NCI-H1694 (cell line): ENCODE data around the gene AMN.

Source experiments
- DNase-seq: peaks from one replicate; lab custom pipeline; 2025; lab: John Stamatoyannopoulos, UW

AMN gene

DNA sequence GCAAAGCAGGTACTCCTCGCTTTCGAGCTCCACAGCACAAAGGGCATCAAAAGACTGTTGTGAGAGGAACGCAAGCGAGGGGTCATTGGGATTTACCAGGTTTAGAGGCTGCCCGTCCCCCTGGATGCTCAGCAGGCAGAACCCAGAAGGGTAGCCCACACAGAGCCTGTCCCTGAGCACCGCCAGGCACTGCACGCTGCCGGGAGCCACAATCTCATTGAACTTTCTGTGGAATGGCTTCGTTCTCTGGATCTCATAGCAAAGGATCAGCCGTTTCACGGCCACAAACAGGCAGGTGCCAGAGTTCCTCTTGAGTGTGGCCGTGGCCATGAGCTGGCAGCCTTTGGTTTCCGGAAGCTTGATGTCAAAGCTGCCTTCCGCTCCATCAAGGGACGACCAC is 21.5 kb downstream of the AMN start:
- no peak for DNase-seq

DNA sequence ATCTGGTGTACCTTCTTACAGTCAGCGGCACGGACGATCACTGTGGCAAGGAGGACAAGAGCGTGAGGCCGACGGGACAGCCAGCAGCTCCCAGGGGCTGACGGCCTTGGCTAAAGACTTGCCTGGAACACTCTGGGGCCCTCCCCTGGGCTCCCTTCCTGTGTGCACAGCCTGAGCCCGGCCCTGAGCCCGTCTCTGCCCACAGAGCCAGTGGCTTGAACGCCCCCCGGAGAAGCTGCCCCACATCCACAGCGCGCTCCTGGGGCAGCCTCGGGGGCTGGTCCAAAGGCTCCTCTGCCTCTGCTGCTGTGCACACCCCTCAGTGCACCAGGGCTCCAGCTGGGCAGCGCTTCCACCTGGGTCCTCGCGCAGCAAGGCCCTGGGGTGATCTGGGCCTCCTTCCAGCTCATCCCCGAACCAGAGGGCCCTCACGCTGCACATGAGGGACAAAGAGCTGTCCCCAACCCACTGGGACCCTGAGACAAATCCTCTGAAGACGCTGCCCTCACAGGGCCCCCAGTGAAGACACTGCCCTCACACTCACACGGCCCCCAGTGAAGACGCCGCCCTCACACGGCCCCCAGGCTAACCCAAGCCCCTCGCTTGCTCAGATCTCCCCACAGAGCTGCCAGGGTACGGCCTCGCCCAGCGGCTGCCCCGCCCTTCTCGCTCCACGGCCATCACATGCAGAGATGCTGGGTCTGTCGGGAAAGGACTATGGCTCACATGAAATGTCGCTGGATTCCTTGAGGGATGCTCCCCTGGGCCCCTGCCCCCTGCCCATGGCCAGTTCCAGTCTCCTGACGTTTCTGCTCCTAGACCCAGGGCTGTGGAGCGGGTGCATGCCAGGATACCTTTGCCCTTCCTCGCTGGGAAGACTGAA is 22.2 kb downstream of the AMN start:
- DNase-seq = no peak

DNA sequence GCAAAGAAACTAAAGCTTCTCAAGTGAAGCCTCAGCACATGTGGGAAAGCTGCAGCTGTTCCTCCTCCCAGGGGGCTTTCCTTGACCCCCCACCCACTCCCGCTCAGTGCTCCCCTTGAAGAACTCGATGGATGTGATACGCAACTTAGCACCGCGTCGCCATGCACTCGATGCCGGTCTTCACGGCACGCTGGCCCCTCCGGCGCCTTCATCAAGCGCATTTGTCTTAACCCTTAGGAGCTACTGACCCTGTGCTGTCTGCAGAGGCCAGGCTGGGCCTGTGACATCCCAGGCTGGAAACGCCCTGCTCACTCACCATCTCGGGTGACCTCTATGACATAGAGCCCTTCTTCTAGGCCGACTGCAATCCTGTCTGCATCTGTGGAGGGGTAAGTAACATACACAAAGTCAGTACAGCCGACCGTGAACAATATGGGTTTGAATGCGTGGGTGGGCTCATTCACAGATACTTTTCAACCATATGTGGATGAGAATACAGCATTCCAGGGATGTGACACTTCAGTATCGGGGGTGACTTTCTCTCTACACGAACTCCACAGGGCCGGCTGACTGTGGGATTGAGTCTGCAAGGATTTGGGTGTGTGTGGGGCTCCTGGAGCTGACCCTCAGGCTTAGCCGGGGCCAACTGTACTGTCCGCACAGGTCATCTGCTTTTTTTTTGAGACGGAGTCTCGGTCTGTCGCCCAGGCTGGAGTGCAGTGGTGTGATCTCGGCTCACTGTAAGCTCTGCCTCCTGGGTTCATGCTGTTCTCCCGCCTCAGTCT is 23.1 kb downstream of the AMN start:
- DNase-seq = no peak

DNA sequence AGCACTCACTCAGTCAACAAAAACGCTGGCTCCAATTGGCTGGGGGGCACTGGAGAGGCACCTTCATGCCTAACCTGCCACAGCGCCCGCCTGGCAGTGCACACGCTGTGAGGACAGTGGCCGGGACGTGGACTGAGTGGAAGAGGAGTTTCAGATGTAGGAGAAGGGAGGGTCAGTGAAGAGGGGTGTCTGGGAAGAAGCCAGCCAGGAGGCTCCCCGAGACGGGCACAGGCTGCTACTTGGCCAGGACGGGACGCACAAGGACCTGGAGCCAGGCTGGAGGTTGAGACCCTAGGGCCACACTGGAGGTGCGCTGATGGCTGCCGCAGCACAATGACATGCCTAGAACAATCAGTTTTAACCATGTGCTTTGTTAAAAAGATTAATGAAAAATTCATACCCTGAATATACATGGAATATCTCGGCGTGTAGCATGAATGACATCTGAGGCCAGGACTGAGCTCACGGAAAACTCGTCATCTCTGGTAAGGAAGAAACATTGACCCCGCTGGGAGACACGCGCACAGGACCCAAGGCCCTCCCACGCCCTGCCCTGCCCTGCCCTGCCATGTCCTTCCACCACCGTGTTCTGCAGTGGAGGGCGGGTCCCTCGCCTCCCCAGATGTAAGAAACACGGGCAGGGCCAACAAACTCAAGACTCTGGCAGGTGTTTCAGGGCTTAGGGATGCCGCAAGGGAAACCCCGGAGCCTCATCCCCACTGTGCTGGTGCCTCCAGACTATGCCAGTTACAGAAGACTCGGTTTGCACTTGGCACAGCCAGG is 25.0 kb downstream of the AMN start:
- no peak for DNase-seq

DNA sequence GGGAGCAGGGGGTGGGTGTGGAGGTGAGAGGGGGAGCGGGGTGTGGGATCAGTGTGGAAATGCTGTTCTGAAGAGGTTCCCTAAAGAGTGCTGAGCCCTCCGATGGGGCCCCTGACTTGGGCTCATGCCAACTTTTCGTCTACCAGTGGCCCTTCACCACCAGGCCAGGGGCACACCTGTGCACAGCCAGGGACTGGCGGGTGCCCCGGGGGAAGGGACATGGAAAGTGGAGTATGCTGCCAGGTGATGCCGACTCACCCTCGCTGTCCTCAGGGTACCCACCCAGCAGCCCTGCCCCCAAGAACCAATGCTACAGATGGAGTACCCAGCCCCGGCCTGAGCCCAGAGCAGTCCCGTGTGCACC is 26.2 kb downstream of the AMN start:
- no peak for DNase-seq

DNA sequence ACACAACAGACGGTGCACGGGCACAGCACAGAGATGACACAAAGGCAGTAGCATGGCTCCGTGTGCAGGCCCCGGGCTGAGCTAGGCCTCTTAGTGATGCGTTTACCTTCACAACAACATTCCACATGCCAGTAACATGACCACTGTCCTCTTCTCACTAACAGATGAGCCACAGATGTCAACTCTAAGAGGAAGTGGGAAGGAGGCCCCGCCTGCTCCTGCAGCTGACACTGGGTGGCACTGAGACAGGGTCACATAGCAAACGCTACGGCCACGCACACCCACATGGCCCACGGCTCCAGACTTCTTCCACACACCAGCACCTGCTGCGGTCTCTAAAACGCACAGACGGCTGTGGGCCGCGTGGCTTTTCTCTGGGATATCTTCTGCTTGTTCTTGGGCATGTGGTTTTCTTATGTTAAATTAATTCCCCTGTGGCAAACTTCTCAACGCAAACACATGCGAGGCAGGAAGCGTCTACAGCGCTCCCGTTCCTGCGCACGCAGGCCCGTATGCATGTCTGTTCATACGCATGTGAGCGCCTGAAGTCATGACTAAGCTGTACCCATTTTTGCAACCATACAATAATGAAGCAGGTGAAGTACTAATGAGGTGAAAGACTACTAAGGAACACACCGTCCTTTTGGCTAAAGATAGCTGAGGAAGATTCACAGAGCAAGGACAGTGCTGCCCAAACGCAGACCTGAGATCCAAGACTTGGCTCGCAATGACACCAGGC is 26.8 kb downstream of the AMN start:
- no peak for DNase-seq

DNA sequence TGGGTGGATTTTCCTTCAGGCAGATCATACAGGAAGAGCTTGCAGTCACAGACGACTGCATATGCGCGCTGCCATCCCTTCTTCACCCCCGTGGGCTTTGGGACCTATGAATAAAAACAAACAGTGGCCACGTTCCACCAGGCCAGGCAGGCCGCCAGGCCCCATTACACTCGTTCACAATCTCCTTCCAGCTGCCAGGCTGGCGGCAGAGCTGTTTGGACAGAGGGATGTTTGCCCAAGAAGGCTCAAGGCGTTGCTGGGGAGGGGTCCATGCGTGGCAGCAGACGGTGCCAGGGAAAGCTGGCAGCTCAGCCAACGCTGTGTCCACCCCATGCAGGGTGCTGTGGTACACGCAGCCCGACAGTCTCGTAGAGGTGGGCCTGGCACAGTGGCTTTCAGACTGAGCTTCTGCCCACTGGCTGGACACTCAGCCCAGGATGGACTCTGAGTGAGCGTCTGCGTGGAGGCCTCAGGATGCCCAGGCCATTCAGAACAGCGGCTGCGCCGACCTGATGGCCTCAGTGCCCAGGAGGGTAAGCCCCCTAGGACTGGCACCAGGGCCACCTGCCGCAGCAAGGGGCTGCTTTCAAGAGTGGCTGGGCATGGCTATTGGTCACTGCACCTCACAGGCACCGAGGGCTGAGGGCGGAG is 27.5 kb downstream of the AMN start:
- no peak for DNase-seq

DNA sequence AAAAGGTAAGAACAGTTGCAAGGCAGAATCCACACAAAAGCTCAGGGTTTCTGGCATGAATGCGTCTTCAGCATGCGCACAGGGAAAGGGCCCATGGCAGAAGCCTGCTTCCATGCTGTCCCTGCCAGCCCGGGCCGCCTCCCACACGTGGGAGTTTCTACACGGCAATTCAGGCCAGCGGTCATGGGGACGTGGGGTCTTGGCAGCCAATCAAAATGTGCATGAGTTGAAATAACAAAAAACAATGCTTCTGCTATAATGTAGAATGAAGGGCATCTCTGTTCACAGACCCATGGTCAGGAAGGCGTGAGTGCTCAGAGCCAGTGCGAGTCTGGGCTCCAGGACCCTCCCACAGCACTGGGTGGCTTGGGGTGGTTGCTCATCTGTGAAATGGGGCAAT is 28.6 kb downstream of the AMN start:
- no peak for DNase-seq

DNA sequence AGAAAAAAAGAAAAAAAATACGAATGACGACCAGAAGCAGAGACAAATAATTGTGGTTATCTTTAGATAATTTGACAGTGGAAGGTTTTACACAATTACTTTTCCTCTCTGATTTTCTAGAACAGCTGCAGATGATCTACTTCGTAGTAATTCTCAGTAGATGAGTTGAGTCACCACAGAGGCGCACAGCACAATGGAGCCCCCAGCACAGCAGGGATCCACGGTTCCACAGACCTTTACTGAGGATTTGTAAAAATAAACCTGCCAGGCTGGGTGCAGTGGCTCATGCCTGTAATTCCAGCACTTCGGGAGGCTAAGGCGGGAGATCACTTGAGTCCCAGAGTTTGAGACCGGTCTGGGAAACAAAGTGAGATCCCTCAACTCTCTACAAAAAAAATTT is 29.3 kb downstream of the AMN start:
- no peak for DNase-seq

DNA sequence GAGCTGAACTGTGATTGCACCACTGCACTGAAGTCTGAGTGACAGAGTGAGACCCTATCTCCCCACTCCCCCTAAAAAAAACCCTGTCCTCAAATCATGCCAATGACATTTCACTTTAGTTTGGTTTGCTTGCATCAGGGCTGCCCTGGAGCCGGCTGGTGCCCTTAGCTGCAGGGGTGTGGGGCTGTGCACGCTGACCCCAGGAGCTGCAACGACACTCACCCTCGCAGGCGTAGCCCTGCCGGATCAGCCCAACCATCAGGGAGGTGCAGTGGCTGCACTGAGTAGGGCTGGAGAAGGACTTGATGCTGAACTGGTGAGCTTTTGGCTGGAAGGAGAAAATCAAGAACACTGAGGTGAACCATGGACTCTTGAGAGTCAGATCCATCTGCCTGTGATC is 29.8 kb downstream of the AMN start:
- no peak for DNase-seq

DNA sequence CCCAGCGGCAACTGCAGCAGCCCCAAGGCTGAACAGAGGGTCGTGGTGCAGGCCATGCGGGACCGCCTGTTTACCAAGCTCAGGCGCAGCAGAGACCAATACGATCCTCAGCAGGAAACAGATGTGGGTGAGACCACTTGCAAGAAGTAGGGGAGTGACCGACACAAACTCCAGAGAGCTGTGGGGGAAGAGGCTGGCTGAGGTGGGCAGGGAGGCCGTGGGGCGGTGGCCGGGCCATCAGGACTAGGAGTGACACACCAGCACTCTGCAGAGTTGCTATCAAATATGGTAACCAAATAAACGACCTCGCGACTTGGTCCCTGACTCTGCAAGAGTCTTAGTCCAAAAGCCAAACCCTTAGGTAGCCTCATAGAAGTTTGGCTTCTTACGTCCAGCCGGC is 30.6 kb downstream of the AMN start:
- DNase-seq = no peak

DNA sequence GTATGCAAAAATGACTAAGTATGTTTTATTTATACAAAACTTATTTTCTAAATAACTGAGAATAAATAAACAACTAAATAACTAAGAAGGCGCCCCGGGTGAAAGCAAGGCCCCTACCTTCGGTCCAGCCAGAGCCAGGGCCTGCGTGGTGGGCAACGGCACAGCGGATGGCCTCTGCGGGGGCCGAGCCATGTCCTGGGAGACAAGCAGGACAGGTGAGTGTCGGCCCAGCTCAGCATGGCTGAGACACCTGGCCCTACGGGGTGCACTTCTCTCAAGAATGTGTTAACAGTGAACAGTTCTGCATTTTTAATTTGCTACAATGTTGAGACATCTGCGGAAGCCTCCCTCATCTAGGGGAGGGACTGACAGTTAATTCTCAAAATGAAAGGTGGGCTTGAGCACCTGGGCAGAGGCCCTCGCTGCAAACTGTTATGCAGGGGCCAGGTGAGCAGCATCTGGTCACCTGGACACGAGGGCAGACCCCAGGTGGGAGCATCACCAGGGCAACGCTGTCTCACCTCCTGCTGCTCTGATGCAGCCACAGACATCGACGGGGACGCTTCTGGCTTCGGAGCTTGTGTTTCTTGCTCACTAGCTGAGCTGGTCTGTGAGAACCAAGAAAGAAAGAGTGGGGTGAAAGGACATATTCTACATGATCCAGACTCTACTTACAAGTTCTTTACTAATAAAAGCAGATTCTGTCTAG is 31.8 kb downstream of the AMN start:
- no peak for DNase-seq

DNA sequence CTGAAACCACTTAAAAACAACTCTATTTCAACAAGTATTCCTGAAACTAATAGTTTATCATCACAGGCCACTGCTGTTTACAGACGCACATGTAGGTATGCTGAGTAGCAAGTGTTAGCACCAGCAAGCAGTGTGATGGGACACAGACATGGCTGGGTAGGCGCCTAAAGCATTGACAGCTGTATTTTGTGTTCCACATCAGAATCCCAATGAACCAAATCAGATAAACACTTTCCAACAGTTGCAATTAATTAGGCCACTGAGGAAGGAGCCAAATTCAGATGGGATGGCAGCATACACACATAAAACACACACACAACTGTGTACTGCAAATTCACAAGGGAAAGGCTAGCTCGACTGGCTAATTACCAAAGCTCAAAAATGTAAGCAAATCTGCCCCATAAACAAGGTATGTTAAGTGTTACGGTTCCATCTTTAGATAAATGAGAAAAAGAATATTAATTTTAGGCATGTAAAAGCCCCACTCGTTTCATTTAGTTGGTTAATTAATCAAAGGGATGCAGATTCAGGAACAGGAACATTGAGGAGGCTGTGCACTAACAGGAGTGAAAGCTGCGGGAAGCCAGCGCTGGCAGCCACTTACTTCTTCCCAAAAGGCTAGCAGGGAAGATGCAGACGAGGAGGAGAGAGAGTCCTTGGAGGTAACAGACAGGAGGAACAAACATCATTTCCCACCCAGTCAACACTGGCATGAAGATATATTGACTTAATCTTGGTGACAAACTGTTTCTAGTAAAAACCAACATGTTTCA is 33.4 kb downstream of the AMN start:
- DNase-seq = peak; percentile 94

DNA sequence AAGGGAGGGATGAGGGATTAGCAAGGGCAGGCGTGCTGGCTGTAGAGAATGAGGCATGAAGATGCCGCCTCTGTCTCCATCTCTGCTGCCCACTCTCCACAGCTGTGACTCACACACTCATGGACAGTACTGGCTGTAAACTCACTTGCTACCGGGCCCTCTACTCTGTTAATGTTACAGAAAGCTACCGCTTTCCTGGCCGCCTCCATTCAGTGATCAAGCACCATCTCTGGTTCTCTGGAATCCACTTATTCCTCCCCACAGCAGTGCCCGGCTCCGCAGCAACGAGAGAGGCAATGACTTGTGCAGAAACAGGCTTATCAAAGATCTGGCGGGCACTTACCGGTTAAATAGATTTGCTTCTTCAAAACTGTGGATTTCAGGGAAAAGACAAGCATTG is 34.8 kb downstream of the AMN start:
- no peak for DNase-seq

DNA sequence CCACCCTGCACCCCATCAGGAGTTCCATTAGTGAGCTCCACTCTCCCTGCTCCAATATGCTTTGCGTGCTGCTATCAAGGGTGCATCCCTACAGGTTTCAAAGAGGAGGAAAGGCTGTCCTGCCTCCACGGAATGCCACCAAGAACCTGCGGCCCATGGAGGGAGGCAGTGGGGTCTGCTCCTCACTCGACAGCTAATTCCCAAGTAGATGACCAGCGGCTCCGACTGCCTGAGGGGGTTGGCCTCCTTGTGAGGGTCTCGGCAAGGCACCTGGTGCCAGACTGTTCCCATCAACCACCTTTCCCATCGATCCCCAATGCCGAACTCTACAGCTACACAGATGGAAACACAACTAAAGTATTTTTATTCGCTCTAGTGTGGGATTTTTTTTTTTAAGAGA is 36.0 kb downstream of the AMN start:
- DNase-seq = no peak

DNA sequence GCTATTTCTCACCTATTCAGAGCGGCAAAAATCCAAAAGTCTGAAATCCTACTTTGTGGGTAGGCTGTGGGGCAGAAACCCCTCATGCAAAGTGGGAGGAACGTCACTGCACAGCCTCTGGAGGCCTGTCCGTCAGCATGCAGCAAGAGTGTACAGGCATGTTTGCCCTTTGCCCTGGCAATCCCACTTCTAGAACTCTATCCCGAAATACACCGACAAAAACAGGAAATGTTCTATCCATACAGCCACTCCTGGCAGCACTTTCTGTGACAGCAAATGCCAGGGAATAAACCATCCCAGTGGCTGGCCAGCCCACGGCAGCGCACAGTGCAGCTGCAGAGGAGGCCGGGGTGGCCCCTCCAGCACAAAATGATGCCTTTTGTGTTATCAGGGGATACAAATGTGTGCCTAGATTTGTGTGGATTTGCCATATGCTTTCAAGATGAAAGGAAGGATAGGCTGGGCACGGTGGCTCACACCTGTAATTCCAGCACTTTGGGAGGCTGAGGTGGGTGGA is 39.7 kb downstream of the AMN start:
- DNase-seq = no peak

DNA sequence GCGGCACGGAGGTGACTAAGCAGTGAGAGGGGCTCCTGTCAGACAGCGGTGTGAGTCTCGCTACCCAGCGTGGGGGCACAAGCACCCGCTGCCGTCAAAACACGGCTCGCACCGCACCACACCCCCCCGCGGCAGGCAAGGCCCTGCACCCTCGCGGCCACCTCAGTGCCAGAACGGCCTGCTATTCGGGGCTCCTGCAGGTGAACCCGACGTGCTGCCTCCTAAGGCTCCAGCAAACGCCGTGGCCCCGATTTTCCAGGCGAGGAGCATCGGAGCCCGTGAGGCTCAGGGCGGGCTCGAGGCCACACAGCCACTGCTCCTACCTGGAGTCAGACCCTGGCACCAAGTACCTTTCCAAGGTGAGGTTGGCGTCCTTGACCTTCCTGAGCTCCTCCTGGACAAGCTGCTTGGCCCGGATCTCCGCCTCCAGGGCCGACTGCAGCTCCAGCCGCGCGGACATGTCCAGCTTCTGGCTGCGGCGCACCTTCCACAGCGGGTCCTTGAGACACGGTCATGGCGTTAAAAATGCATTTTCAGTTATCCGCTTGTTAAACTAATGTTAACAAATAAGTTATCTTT is 41.8 kb downstream of the AMN start:
- no peak for DNase-seq

DNA sequence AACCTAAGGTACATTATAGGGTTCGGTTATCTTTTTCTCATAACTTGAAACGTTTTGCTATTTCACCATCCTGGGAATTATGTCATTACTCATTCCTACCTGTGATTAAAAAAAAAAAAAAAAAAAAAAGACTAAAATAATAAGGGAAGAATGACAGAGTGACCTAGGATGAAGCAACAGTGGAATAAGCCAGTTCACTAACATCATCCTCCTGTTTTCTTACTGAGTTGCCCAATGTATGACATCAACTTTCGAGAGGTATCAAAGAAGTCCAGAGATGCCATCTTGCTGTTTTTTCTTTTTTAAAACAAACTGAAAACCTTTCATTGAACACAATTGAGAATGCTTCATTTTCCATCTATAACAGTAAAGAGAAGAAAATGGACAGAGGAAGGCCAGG is 42.8 kb downstream of the AMN start:
- DNase-seq = no peak

DNA sequence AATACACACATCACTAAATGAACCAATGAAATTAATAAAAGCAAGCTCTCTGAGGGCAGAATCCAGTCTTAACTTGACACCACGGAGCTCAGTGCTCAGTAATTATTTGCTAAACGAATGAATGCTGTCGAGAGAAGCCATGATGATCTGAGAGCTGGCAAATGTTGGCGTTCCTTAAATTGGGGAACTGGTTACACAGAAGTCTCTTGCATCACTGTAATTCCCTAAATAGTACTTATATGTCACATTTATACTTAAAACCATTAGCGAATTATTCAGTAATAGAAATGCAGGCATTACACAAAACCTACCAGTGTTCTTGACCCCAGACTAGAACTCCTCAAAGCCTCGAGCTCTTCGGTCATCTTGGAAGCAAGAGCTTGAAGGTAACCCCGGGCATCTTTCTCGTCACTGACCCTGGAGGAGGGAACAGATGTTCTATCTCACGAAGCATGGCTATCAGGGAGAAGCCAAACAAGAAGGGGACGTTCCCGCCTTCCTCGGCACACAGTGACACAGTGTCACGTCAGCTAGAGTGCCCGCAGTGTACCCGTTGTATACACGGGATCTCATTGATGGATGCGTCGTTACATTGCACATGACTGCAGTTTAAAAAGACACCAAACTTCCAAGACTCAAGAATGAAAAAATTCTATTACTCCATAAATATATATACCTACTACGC is 43.6 kb downstream of the AMN start:
- no peak for DNase-seq
